CD4-positive, alpha-beta T cell treated with Interferon alpha-2 for 1 hour (primary cell): ENCODE data around the gene AMT.

Experiments used
- DNase-seq, 2 donors: peaks; one replicate each; pipeline ENCODE4 v3.0.0-alpha.2; 2020 to 2022

Gene AMT, protein sequence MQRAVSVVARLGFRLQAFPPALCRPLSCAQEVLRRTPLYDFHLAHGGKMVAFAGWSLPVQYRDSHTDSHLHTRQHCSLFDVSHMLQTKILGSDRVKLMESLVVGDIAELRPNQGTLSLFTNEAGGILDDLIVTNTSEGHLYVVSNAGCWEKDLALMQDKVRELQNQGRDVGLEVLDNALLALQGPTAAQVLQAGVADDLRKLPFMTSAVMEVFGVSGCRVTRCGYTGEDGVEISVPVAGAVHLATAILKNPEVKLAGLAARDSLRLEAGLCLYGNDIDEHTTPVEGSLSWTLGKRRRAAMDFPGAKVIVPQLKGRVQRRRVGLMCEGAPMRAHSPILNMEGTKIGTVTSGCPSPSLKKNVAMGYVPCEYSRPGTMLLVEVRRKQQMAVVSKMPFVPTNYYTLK

GRCh38 chr3:49422379-49423248 is at the start of gene AMT:
Gene AMT, minus strand, starts transcription at chr3:49422473. Its CDS starts 23 bp downstream, at chr3:49422450.
- DNase-seq: no peak

DNA sequence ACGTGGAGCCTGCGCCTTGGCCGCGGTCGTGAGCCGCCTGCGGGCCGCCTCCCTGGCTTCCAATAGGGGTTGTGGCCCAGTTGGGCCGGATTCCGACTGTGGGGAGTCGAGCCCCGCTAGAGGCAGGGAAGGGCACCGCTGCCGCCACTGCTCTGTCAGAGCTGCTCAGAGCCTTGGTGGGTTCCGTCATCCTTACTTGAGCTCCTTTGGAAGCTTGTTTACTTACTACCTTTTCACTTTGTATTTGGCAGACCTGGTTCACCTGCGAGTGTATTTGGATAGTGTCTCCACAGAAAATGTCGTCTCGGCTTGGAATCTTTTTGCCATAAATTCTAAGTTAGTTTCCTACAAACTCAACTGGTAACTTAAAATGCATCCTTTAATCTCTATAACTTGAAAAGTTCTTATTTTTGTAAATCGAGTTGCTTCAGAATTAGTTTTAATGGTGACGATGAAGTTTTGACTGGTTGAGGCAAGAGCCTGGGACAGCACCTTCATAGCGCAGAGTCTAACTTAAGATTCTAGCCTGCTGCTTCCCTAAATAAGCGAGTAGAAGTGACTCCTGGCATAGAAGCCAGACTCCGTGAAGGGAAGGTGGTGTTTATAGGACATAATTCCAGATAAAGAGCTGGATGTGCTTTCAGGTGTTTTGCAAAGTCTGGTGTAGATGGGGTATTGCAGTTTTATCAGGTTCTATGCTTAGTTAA is 48.6 kb upstream of the AMT start:
- no peak for DNase-seq

- DNase-seq: peak; percentile 95 to 96
Measured at GRCh38 chr3:49469936-49470713, 47.9 kb upstream of the AMT start, which contains the start of gene DAG1. Gene DAG1, plus strand, starts transcription at chr3:49470267. Its CDS starts 40,268 bp downstream, at chr3:49510535.

DNA sequence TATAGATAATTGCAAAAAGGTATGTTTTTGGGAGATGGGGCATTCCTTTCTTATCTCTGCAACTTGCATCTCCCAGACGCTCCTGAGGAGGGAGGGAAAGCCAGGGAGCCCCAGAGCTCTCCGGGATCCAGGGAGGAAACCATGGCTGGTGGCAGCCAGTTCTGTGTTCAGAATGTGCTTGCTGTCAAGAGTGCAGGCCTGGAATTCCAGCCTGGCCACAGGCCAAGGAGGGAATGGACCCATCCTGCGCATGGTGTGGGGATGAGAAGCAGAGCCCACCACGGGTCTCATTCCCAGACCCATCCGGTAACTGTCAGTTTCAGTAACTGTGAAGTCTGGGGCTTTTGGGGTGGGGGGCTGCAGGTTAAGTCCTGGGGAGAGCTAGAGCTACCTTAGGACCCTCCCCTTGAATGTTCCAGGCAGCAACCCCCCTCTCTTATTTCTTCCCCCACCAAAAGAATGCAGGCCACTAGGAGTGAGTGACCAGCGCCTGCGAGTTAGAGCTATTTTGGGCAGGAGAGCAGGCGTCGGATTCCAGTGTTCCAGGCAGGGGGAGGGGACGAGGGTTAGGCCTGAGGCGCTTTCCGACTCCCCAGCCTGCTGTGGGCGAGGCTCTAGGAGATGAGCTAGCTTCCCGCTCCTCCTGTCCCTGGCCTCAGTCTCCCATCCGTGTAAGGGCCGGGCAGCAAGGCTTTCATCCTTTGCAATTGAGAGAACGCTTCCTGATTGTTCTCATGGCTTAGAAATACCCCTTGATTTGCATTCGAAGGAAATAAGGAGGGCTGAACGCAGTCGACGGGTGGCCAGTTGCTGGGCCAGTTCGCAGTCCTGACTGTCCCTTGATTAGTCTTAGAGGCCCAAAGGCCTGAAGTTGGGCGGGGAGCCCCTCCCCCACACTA is 47.0 kb upstream of the AMT start:
- DNase-seq: no peak

DNA sequence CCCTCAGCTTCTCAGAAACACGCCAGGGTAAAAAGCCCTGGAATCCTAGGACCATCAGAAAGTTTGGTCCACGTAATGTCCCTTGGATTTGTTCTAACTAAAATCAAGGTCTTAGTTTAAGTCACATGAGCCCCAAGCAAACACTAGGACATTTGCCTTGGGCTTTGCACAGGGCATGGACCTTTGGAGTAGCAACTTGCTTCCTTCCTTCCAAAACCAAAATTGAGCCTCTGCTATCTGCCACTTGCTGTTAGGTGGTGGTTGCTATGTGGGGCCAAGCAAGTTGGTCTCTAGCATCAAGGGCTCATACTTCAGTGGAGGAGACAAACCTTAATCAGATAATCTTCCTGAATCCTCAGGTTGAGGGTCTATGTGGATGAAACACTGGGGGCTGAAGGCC is 43.8 kb upstream of the AMT start:
- DNase-seq: no peak

GRCh38 chr3:49465270-49466034 is 43.2 kb upstream of the AMT start:
- DNase-seq: peak in 1 of 2 donors; percentile 10

GRCh38 chr3:49462222-49462621 is 39.9 kb upstream of the AMT start:
- DNase-seq: no peak

GRCh38 chr3:49461443-49462171 is 39.3 kb upstream of the AMT start:
- no peak for DNase-seq

GRCh38 chr3:49460956-49461355 is 38.7 kb upstream of the AMT start:
- DNase-seq: no peak

DNA sequence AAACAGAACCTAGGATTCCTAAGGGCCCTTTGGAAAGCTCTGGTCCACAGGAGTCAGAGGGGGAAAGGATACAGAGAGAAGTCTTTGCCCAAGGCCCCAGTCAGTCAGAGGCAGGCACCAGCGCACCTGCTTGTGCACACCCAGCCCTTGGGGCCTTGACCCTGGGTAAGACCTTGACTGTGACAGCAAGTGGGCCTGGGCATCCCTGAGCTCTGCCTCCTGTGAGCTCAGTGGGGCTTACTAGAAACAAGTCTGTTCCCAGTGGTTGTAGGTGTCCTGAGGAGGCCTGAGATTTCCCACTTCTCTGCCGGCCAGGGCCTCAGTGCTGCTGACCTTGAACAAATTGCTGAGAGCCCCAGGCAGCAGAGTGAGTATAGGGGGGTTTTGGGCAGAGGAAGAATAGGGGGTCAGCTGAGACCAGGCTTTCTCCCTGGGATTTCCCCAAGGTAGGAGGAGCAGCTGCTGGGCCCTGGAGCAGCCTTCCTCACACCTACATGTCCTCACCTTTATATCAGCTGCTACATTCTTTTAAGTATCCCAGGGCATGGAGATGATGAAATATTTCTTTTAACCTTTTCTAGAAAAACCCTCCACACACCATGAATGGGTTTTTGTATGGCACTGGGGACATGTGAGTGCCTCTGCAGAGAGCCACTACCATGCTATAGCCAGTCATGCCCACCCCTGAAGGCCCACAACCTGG is 38.1 kb upstream of the AMT start:
- DNase-seq: no peak

GRCh38 chr3:49456466-49456865 is 34.2 kb upstream of the AMT start:
- DNase-seq: no peak

- no peak for DNase-seq
Measured at GRCh38 chr3:49454898-49455681, 32.8 kb upstream of the AMT start.

- no peak for DNase-seq
Measured at GRCh38 chr3:49454458-49454857, 32.2 kb upstream of the AMT start.

DNA sequence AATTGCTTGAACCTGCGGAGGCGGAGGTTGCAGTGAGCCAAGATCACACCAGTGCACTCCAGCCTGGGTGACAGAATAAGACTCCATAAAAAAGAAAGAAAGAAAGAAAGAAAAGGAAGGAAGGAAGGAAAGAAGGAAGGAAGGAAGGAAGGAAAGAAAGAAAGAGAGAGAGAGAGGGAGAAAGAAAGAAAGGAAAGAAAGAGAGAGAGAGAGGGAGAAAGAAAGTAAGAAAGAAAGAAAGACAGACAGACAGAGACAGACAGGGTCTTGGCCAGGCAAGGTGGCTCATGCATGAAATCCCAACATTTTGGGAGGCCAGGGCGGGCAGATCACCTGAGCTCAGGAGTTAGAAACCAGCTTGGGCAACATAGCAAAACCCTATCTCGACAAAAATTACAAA is 31.3 kb upstream of the AMT start:
- DNase-seq: no peak

DNA sequence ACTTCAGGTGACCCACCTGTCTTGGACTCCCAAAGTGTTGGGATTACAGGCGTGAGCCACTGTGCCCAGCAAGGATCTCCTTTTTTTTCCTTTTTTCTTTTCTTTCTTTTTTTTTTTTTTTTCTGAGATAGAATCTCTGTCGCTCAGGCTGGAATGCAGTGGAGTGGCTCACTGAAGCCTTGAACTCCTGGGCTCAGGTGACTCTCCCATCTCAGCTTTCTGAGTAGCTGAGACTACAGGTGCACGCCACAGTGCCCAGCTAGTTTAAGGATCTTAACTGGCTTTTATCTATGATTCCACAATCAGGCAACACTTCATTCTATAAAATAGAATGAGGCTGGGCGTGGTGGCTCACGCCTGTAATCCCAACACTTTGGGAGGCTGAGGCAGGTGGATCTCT is 23.1 kb upstream of the AMT start:
- no peak for DNase-seq

GRCh38 chr3:49434731-49435130 is 12.5 kb upstream of the AMT start:
- no peak for DNase-seq

DNA sequence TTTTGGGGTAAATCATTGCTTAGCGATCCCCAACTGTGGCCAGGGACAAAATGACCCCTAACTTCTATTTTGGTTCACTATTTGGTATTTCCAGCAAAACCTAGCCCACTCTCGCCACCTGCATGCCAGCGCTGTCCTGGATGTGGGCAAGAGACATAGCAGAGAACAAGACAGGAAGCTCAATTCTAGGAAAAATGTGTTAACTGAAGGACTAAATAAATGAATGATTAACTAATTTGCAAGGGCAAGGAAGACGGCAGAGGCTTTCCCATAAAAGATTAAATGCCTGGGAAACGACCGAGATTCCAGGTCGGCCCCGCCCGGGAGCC is 6.4 kb upstream of the AMT start:
- DNase-seq: no peak

GRCh38 chr3:49427586-49427985 is 5.3 kb upstream of the AMT start:
- no peak for DNase-seq

DNA sequence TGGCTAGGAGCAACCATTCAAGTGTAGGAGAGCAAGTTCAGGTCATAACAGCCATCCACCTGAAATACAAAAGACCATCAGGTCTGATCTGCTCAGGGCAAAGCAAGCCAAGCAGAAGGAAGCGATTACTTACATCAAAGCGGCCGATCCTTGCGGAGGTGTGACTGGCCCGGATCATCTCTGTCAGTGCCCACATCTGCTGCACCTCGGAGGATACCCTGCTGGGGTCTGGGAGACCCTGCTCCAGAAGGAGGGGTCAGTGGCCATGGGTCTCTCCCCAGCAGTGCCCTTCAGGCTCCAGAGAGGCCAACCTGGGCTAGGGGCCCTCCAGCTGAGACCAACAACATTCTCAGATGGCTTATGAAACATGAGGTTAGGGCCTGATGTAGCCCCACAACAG is 2.5 kb upstream of the AMT start:
- DNase-seq: no peak
